Endothelial cell of umbilical vein (primary cell): ENCODE measurements around the gene RASGRF1.

Experiments used
- CTCF ChIP-seq, 2 donors: IDR thresholded peaks; 1 replicate in 1 of 2; 2 replicates in 1 of 2; pipeline ENCODE4 v1.5.1; 2011; ENCODE audit warnings: low read length in 2 of 2, mild to moderate bottlenecking in 2 of 2, moderate library complexity in 2 of 2, control low read depth in 1 of 2, inconsistent platforms in 1 of 2, low read depth in 1 of 2; ENCODE audit not compliant: insufficient read depth in 1 of 2; ENCODE audit errors: extremely low read depth in 1 of 2
- EZH2 ChIP-seq: IDR thresholded peaks from 2 replicates; pipeline ENCODE4 v1.6.1; 2012; ENCODE audit warnings: borderline replicate concordance, low read depth, mild to moderate bottlenecking, moderate library complexity, low read length, inconsistent platforms; ENCODE audit not compliant: severe bottlenecking
- GATA2 ChIP-seq: IDR thresholded peaks from 2 replicates; pipeline ENCODE4 v1.7.0; 2011; ENCODE audit warnings: low read depth, mild to moderate bottlenecking, moderate library complexity, mixed read lengths, low read length; ENCODE audit not compliant: insufficient read length, insufficient read depth
- MAX ChIP-seq: IDR thresholded peaks from 2 replicates; pipeline ENCODE4 v1.6.1; 2011; ENCODE audit not compliant: insufficient read depth, insufficient read length
- MYC ChIP-seq: IDR thresholded peaks from one replicate; pipeline ENCODE4 v1.6.1; 2011; ENCODE audit warnings: mild to moderate bottlenecking, low read depth, low read length
- POLR2A ChIP-seq: IDR thresholded peaks from 2 replicates; pipeline ENCODE4 v1.6.1; 2012; ENCODE audit warnings: low read depth, mild to moderate bottlenecking, control low read depth, low read length
- POLR2AphosphoS5 ChIP-seq: IDR thresholded peaks from 2 replicates; pipeline ENCODE4 v1.6.1; 2012; ENCODE audit warnings: low read depth, mild to moderate bottlenecking, control low read depth, low read length, moderate library complexity; ENCODE audit not compliant: insufficient read depth

GRCh38 chr15:79094611-79095021, 4.0 kb upstream of the RASGRF1 start:
- no peak for TF ChIP-seq POLR2A
- TF ChIP-seq EZH2: no peak
- no peak for TF ChIP-seq POLR2AphosphoS5
- TF ChIP-seq CTCF (IDR thresholded peaks at IDR 0.05; ENCODE audit: extremely low read depth in 1 of 2, insufficient read depth in 1 of 2, low read depth in 1 of 2, low read length in 2 of 2): no peak
- no peak for TF ChIP-seq MAX
- no peak for TF ChIP-seq GATA2
- TF ChIP-seq MYC: no peak
